ENCODE results near the gene CP. TPM values are rescaled to one million over a fixed set of nuclear protein-coding genes. Genes with fewer than 3 reads are reported as not detected.

CP gene
- total and polyA plus RNA-seq, 2 of the 13 experiments (the other 11 are each of a cell fraction or from before 2014, with no cell fraction given), result 42.6 to 789 TPM

- TF ChIP-seq CREB3 (CRISPR knock-in tag; IDR thresholded peaks at IDR 0.05) (no peak), BRD4 (CRISPR knock-in tag; IDR thresholded peaks at IDR 0.05) (peak; percentile 92), DNMT1 (CRISPR knock-in tag; IDR thresholded peaks at IDR 0.05) (no peak), ZNF777 (CRISPR knock-in tag; IDR thresholded peaks at IDR 0.05) (no peak), ZNF704 (CRISPR knock-in tag; IDR thresholded peaks at IDR 0.05; ENCODE audit: borderline replicate concordance) (no peak), BHLHE40 (IDR thresholded peaks at IDR 0.05; ENCODE audit: low read length) (no peak; the same call in 1 of the 2 replicates), ZBTB20 (CRISPR knock-in tag; IDR thresholded peaks at IDR 0.05; ENCODE audit: borderline replicate concordance, low read depth) (peak; percentile 82; the same call in 1 of the 2 replicates), ZNF264 (CRISPR knock-in tag; IDR thresholded peaks at IDR 0.05) (0 out of 2 replicates have a peak, but pooled peaks have one; percentile 44), ZNF674 (CRISPR knock-in tag; IDR thresholded peaks at IDR 0.05; ENCODE audit: low read depth) (no peak), SPEN (CRISPR knock-in tag; IDR thresholded peaks at IDR 0.05; ENCODE audit: low read depth) (no peak), ZNF138 (CRISPR knock-in tag; IDR thresholded peaks at IDR 0.05; ENCODE audit: low read depth) (no peak), ZFP82 (CRISPR knock-in tag; IDR thresholded peaks at IDR 0.05; ENCODE audit: borderline replicate concordance) (no peak), ZNF329 (CRISPR knock-in tag; IDR thresholded peaks at IDR 0.05; ENCODE audit: low read depth) (no peak), CEBPG (CRISPR knock-in tag; IDR thresholded peaks at IDR 0.05) (peak; percentile 80), ZNF747 (CRISPR knock-in tag; IDR thresholded peaks at IDR 0.05; ENCODE audit: borderline replicate concordance) (0 out of 2 replicates have a peak, but pooled peaks have one; percentile 38), ZBTB21 (CRISPR knock-in tag; IDR thresholded peaks at IDR 0.05) (no peak), GABPA (IDR thresholded peaks at IDR 0.05; ENCODE audit: low read depth, low read length) (no peak), GABPA (CRISPR knock-in tag; IDR thresholded peaks at IDR 0.05; ENCODE audit: low read depth) (no peak), BRCA1 (CRISPR knock-in tag; IDR thresholded peaks at IDR 0.05) (peak; percentile 35; the same call in 1 of the 2 replicates)
- TF ChIP-seq, protein P1, sequence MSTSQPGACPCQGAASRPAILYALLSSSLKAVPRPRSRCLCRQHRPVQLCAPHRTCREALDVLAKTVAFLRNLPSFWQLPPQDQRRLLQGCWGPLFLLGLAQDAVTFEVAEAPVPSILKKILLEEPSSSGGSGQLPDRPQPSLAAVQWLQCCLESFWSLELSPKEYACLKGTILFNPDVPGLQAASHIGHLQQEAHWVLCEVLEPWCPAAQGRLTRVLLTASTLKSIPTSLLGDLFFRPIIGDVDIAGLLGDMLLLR (CRISPR knock-in tag; IDR thresholded peaks at IDR 0.05), result no peak
- TF ChIP-seq, protein P2, sequence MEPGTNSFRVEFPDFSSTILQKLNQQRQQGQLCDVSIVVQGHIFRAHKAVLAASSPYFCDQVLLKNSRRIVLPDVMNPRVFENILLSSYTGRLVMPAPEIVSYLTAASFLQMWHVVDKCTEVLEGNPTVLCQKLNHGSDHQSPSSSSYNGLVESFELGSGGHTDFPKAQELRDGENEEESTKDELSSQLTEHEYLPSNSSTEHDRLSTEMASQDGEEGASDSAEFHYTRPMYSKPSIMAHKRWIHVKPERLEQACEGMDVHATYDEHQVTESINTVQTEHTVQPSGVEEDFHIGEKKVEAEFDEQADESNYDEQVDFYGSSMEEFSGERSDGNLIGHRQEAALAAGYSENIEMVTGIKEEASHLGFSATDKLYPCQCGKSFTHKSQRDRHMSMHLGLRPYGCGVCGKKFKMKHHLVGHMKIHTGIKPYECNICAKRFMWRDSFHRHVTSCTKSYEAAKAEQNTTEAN (CRISPR knock-in tag; conservative IDR thresholded peaks at IDR 0.05), result peak; percentile 80; the same call in 1 of the 2 replicates
Measured at GRCh38 chr3:149221783-149222517, at the start of gene CP (continued).

All from HepG2 (cell line).